HTERT RPE-1 (cell line): ENCODE results near the gene AK5.

Experiments
- in situ Hi-C: fragments of 300-500 bp; cut with MboI; formaldehyde crosslinking; loops from 4 replicates; pipeline ENCODE4 v1.14.3; 2020; ENCODE audit warnings: low sequenced_read_pairs

The AK5 gene

DNA sequence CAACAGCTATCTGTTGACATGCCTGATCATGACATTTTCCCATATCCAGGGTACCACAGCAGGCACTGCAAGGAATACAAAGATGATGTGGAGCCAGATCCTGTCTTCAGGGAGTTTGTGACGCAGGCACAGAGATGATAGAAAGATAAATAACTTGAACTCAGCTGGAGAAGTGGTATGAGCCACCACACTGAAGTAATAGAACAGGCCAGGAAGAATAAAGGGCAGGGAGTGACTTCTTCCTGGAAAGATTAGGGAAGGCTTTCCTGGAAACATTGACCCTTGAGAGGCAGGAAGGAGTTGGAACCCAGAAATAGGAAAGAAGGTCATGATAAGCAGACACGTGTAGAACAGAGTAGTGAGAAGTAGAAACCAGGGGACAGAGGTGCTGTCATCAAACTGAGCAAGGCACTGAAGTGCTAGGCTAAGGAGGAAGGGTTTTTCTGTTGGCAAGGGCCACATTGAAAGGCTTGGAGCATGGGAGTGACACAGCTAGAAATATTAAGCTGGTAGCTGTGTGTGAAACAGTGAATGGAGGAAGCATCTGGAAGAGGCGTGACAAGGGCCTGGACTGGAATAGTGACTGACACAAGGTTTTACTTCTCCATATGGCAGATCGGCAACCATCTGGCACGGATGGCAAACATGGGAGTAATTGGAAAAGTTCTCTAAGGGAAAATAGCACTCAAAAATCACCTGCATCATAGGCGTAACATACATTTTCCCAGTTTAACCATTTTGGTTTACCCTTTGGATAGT is 68.4 kb downstream of the AK5 start:
- in situ Hi-C loops = no loop called here

DNA sequence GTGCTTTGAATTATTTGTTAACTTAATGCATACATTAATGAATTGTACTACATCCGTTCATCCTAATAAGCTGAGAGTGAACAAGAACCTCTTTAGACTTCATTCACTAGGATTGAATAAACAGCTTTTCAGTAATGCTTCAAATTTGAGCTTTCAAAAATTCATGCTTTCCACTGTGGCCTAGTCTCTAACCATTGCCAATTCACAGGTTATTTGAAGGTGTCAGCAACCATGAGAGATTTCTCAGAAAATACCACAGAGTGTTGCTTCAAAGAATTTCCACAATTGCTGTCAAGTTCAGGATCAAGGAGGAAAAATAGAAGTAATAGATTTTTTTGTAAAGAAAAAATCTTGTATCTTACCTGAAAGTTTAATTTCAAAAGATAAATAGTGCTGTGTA is 72.7 kb downstream of the AK5 start:
- in situ Hi-C loops = no loop called here

DNA sequence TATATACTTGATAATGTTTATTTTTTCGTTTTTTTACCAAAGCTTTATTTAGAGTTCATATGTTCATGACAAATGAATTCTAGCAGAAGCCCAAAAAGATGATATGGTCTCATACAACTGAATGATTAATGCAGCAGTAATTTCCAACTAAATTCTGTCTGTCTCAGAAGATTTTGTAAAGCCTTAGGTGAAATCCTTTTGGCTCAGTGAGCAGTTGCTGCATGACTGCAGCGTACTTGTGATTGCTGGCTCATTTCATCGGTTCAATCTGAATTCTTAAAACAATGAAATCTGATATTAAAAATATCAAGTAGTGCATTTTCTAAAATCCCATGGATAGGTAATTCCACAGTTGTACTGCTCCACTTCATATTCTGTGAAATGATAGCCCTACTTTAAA is 73.2 kb downstream of the AK5 start:
- in situ Hi-C loops = no loop called here

DNA sequence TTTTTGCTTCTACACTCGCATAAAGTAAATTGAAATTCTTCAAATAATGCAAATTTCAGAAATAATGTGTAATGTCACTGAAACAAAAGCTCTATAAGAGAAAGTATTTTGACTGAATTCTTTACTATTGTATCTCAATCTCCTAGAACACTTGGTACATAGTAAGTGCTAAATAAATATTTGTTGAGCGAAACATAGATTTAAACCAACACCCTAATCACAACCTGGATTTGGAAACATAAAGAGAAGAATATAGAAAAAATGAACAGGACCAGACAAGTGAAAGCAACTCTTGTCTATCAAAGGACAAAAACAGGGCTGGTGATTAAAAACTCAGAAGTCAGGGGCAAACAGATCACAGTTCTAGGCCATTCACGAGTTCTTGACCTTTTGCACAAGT is 74.3 kb downstream of the AK5 start:
- in situ Hi-C loops = no loop called here

DNA sequence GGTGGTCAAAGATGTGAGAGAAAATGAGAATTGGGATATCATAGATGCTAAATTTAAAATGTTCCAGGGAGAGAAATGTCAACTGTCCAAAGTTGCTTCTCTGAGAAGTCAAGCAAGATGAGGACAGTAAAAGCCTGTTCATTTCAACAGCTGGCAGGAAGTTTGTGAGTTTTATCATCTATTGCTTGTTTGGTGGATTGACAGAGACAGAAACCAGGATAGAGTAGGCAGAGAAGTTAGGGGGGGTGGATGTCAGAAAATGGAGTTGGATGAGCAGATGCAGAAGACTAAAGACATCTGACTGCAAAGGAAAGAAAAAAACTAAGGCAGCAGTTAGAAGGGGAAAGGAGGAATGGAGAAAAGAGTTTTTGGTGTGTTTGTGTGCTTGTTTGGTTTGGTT is 78.4 kb downstream of the AK5 start:
- in situ Hi-C loops = no loop called here

DNA sequence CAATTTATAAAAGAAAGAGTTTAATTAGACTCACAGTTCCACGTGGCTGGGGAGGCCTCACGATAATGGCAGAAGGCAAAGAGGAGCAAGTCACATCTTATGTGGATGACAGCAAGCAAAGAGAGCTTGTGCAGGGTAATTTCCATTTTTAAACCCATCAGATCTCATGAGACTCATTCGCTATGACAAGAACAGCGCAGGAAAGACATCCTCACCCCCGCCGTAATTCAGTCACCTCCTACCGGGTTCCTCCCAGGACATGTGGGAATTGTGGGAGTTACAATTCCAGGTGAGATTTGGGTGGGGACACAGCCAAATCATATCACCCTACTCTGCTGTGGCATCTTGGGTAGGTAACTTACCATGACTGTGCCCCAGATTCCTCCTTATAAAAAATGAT is 79.8 kb downstream of the AK5 start:
- in situ Hi-C loops = no loop called here

DNA sequence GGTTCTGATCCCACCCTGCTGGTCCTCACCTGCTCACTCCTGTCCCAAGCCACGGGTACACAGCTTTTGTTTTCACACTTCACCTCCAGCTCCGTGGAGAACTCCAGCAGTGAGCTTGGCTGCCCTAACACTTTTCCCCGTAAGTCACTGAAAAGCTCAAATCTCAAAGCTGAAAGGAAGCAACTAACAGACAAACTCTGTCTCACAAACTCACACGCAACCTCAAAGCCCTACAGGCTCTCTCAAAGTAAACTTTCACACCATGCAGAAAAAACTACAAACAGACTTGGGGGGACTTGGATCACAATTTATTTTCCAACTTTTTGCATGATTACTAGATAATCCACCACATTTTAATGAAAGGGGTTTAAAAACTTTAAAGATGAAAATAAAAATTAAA is 88.3 kb downstream of the AK5 start:
- in situ Hi-C loops = no loop called here

DNA sequence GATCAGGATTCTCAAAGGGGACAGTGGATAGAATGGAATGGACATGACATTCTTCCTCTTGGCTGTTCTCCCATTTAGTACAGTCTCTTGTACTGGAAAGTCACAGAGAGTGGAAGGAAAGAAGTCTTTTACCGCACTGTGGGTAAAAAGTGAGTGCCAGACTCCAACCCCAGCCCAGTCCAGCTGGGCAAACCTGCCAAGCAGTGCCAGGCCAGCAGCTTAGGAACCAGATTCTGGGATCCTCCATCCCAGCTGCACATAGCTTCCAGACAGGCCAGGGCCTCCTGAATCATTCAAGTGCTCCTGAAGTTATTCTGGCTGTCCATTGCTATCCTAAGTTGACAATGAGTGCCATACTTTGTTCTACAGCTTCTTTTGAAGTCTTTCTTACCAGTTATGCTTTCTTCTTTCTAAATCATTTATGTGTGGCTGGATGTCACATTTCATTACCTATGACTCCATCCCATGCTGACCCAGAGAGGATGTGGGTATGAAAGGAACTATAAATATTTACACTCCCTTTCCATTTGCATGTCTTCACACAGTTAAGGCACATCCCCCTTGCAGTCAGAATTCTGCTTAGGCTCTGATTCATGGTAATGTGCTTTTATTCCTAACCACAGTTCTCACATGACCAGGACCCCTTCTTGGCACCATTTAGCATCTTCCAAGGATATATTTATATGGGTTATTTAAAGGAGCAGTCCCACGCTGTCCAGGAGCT is 88.9 kb downstream of the AK5 start:
- in situ Hi-C loops = no loop called here

DNA sequence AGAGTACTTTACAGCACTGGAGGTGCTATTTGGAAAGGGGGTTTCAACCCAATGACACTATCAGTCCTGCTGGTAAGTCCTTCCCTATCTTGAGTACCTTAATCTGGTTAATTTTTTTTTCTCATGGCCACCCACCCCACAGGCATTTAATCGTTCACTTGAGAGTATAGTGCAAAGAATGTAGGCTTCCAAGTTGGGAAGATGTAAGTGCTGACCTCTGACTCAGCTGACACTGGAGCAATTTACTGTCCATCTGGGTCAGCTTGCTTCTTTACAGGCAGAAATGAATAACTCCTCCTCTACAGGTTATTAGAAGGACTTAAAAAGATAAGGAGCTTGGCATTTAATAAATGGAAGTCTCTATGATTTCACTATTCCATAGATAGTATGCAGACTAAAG is 89.6 kb downstream of the AK5 start:
- in situ Hi-C loops = no loop called here

DNA sequence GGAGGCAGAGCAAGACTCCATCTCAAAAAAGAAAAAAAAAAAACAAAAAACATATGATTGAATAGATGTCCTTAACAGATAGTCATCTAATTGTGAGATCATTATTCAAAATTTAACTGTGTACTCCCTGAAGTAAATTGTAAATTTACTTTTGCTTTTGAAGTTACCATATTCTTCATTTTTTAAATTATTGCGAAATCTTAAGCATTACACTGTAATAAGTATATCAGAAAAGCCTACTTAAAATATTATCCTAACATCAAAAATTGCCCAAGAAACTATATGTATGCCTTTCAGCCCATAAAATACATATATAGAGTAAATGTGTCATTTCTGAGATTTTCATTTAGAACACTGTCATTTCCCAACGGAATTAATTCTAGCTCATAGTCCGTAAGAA is 91.9 kb downstream of the AK5 start:
- in situ Hi-C loops = no loop called here

DNA sequence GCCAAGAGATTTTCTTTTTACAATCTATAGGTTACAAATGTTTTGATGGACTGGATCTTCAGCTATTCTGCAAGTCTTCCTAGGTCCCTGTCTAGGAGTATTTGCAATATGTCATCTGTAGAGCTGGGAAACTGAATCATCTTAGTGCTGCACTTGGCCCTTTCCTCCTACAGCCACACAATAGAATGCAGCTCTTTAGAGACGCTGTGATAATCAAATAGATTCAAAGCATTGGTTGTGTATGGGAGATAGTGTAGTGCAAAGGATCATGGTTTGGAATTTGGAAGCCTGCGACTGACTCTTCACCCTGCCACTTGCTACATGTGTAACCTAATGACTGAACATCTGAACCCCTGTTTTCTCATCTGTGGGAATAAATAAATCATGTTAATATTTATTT is 93.7 kb downstream of the AK5 start:
- in situ Hi-C loops = no loop called here

DNA sequence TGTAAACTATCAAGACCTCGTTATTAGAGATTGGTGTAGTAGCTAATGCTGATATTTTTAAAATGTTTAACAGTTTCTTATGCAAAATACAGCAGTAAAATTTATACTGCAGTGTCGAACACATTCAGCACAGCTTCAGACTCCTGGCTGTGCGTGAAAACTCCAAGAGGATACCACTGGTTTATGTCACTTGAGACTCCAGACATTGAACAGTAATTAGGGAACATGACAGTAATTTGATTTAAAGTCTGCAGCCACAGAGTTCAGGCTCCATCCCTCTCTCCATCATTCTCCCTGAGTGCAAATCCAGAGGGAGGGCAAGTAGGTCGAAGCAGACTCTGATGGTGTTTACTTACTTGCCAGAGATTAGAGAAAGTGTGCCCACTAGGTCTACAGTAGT is 94.2 kb downstream of the AK5 start:
- in situ Hi-C loops = no loop called here

DNA sequence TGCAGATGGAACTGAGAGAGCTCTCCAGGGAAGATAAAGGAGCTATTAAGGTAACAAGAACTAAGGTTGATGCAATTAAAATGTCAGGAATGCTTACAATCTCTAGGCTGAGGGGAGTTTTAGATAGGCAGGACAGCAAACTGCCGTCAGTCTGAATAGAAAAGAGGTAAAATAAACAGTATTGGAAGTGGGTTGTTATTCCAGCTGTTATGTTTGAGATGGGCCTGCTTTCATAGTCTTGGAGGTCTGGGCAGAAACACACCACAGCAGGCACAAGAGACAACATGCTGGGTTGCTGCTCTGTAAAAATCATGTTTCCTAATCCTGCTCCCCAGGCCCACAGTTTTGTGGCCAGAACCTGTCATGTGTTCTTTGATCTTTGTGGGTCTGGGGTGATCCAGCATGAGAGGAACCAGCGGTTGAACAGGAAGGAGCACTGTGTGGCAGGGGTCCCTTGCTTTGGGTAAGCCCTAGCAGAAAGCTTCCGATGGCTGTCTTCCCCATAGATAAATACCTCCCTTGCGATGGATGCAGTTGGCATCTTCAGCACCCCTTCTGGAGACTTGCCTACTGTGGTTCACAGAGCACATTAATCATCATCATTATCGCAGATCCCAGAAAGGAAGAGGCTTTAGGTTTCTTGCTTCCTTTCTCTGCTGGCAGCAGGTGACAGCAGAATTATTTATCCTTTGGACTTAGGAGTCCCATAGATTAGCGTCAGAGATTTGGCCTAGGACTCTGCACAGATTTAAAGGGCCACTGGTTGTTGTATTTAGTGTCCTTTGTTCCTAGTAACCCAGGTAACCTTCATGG is 97.1 kb downstream of the AK5 start:
- in situ Hi-C loops = no loop called here

DNA sequence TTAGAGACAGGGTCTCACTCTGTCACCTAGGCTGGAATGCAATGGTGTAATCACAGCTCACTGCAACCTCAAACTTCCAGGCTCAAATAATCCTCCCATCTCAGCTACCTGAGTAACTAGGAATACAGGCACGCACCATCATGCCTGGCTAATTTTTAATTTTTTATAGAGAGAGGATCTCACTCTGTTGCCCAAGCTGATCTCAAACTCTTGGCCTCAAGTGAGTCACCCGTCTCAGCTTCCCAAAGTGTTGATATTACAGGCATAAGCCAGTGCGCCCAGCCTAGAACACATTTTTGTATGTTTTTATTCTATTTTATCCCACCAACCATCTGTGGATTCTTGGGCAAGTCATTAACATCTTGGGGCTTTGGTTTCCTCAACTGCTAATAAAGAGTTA is 100.5 kb downstream of the AK5 start:
- in situ Hi-C loops = no loop called here

DNA sequence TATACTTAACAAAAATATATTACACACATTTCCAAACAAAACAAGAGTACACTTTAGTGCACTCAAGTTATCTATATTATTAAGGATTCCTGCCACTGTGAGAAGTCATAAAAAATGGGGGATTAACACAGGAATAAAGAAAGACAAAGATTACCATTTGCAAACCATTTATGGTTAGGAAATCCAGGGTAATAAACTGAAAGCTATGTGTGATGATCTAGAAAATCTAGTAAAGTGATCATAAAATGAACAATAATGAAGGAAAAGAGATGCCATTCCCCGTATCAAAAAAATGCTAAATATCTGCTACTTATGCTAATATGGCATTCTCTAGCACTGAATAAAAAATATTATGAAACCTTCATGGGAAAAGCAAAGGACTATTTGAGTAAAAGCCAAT is 101.4 kb downstream of the AK5 start:
- in situ Hi-C loops = no loop called here

DNA sequence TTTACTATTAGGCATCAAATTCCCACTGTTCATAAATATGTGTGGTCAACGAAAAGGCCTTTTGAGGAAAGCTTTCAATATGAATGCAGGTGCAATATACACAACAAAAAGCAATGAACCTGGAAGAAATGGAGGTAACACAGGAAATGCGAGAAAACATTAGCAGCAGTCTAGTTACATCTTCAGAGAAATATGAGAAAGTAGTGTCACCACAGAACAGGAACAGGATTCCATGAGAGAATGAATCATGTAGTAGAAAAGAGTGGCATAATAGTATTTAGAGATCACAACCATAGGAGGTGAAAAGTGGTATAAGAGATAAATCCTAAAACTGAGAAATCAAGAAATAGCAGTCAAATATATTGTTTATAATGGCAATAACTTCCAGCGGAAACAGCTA is 103.7 kb downstream of the AK5 start:
- in situ Hi-C loops = no loop called here

DNA sequence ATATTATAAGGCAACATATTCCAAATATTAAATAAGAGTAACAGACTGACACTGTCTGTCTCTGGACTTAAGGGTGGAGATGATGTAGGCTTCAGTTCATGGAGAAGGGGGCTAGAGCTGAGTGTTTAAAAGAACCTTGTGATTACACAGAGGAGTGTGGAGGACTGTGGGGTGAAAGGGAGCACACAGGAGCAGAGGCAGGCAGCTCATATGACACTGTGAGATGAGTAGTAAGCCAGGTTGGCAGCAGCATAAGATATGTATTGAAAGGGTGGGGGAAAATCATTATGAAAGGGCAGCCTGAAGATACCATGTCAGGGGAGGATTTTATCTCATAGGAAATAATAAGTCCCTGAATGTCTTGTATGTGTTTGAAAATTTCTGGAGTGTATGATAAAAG is 104.5 kb downstream of the AK5 start:
- in situ Hi-C loops = no loop called here

DNA sequence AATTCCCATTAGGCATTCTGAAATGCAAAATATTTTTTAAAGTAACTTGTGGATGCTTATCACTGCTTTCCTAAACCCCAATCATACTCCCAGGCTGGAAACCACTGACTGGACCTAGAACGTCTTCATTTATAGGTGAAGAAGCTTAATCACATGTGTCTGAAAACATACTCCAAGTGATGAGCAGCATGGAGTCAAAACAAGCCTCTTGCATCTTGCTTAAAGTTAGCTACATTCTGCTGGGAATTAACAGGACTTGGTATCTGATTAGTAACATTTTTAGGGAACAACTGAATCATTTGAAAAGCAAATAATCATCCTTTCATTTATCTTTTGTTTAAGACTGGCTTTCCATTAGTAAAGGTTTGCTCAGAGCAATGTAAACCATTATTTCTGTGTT is 105.7 kb downstream of the AK5 start:
- in situ Hi-C loops = no loop called here

DNA sequence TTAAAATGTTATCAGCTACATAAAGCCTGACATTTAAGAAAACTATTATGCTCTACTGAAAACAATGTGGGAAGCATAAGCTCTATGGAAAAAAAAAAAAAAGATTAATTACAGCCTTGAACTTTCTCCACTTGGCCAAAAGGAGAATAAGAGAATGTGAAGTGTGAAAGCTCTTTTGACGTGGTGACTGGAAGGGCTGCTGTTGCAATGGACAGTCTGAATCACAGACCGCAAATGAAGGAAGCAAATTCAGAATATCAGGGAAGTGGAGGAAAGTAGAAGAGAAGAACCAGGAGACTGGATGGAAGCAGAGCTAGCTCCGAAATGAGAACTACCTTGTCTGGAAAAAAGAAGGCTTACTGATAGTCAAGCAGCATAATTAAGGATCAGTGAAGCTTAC is 106.8 kb downstream of the AK5 start:
- in situ Hi-C loops = no loop called here

DNA sequence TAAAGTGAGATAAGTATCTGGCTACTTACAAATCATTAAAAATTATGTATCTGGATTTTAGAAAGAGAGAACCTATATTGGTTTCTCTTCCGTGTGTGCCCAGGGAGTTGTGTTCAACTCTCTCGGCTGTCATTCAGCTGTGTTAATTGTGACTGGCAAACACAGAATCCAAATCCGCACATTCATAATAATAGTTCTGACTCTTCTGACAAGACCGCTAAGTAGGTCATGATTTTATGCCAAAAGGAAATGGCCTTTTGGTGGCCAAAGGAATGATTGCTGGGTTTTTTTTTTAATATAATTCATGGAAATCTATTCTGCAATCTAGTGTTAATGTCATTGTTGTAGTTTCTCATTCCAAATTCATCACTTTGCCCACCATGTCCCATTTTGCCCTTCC is 110.7 kb downstream of the AK5 start:
- in situ Hi-C loops = no loop called here

DNA sequence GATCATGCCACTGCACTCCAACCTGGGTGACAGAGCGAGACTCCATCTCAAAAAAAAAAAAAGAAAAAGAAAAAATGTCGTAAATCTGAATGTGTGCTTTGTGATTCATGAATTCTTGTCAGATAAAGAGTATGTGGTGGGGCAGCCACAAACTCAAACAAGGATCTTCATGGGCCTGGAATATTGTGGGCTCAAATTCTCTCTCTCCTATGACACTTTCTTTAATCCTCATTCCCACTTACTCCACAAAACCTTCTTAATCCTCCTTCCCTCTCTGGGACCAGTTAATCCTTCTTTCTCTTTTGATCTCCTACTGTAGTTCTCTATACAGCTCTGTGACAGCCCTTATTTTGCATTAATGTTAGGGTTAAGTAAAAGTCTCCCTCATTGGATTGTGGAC is 112.3 kb downstream of the AK5 start:
- in situ Hi-C loops = no loop called here

DNA sequence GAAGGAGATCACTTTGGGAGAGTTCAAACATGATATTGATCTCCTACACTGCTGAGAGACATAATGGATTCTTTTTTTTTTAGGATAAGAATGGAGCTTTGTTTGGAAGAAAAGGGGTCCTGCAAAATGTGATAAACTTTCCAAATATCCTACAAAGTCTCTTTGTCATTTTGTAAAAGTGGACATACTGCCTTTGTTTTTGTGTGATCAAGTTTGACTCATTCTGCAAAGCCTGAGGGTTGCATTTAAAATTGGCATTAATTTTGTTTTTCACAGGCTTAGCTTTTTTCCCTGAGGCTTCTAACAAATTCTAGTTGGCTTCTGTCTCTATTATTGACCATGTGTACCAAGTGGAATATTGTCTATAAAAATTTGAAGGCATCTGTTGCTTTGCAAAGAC is 113.2 kb downstream of the AK5 start:
- in situ Hi-C loops = no loop called here
